CD4-positive, alpha-beta T cell (primary cell): Measurements from ENCODE around the gene CD24. TPM values are rescaled to one million over a fixed set of nuclear protein-coding genes. Genes with fewer than 3 reads are reported as not detected.

ENCODE experiments used
- ATAC-seq: fragments of 200-7000 bp; cut with Tn5 transposase; one replicate; pipeline ENCODE4 v1.10.0; 2022; ENCODE audit warnings: mild to moderate bottlenecking; ENCODE audit not compliant: poor library complexity
- CTCF ChIA-PET: fragments of 350-600 bp; sonication (Branson Sonifier 250); formaldehyde crosslinking; loops from one replicate; lab custom pipeline; 2021; ENCODE audit warnings: antibody characterized with exemption, inconsistent platforms; lab: Charles Lee
- POLR2A ChIA-PET: fragments of 350-600 bp; sonication (Branson Sonifier 250); formaldehyde crosslinking; loops from one replicate; lab custom pipeline; 2021; ENCODE audit warnings: antibody characterized with exemption, inconsistent platforms; lab: Charles Lee
- DNase-seq, 14 experiments: peaks; one replicate each; pipeline ENCODE4 v3.0.0-alpha.2; 2013 to 2020; ENCODE audit warnings: mixed read lengths in 2 of 14
- H3K27ac ChIP-seq, 2 donors: one replicate each; pipeline versions ENCODE4 v1.5.1 to v1.7.0; 2013; ENCODE audit warnings: low read length in 2 of 2, low read depth in 1 of 2, mild to moderate bottlenecking in 1 of 2
- H3K27me3 ChIP-seq, 2 experiments: 1 replicate in 1 of 2; 2 replicates in 1 of 2; pipeline versions ENCODE4 v1.6.1 to v1.7.0; 2013; ENCODE audit warnings: low read length in 2 of 2, control low read depth in 1 of 2, mild to moderate bottlenecking in 1 of 2, moderate library complexity in 1 of 2; ENCODE audit not compliant: insufficient read depth in 2 of 2, control insufficient read depth in 1 of 2
- H3K36me3 ChIP-seq: one replicate; pipeline ENCODE4 v1.6.1; 2013; ENCODE audit warnings: low read length, control low read depth; ENCODE audit not compliant: insufficient read depth
- H3K4me1 ChIP-seq: one replicate; pipeline ENCODE4 v1.6.1; 2013; ENCODE audit warnings: low read length, control low read depth; ENCODE audit not compliant: insufficient read depth
- H3K4me3 ChIP-seq: one replicate; pipeline ENCODE4 v1.5.1; 2013; ENCODE audit warnings: mild to moderate bottlenecking, low read length, moderate library complexity
- H3K9me3 ChIP-seq, 2 experiments: 1 replicate in 1 of 2; 2 replicates in 1 of 2; pipeline versions ENCODE4 v1.6.1 to v1.7.0; 2013; ENCODE audit warnings: low read length in 2 of 2, mild to moderate bottlenecking in 2 of 2, control low read depth in 1 of 2, moderate library complexity in 1 of 2; ENCODE audit not compliant: control insufficient read depth in 1 of 2, insufficient read depth in 1 of 2
- H3K27ac Mint-ChIP-seq: one replicate; pipeline ENCODE4 v1.8.0; 2020; ENCODE audit warnings: mixed read lengths
- H3K27me3 Mint-ChIP-seq: one replicate; pipeline ENCODE4 v1.8.0; 2021; ENCODE audit warnings: mixed read lengths
- H3K36me3 Mint-ChIP-seq: one replicate; pipeline ENCODE4 v1.8.0; 2021; ENCODE audit warnings: low read depth, mixed read lengths
- H3K4me1 Mint-ChIP-seq: one replicate; pipeline ENCODE4 v1.8.0; 2021; ENCODE audit warnings: low read depth, mixed read lengths
- H3K4me3 Mint-ChIP-seq: one replicate; pipeline ENCODE4 v1.8.0; 2020; ENCODE audit warnings: mild to moderate bottlenecking, mixed read lengths
- H3K9me3 Mint-ChIP-seq: one replicate; pipeline ENCODE4 v1.8.0; 2020; ENCODE audit warnings: mixed read lengths
- CTCF ChIP-seq: fragments of 200-600 bp; IDR thresholded peaks from one replicate; pipeline ENCODE4 v1.8.0; 2022; ENCODE audit warnings: antibody characterized with exemption, mild to moderate bottlenecking
- intact Hi-C, 2 experiments: fragments of 100-400 bp; cut with DNase I in 1 of 2; cut with micrococcal nuclease in 1 of 2; formaldehyde crosslinking; loops; one replicate each; pipeline versions ENCODE4 v1.15.1 to v1.9.0; 2023 to 2025; cut with DNase I, micrococcal nuclease
- total RNA-seq, 174 experiments: library from RNA in 2 of 174; stranded (reverse) in 2 of 174; gene quantifications; one replicate each; pipeline ENCODE4 v1.2.3 and lab custom pipeline; 2021 to 2026

The CD24 gene
- total RNA-seq, 2 experiments from 2014 or later: not detected

GRCh38 chr6:106967936-106968555 lies 6.5 kb downstream of the CD24 start:
- H3K36me3 ChIP-seq: no peaks in the 10 kb centered on the region
- peaks cover 0 to under 1% of the 10 kb centered on the region in 2 experiments for H3K9me3 ChIP-seq
- CTCF ChIA-PET: no interaction called here
- H3K9me3 Mint-ChIP-seq: no peaks in the 10 kb centered on the region
- POLR2A ChIA-PET: no interaction called here
- H3K36me3 Mint-ChIP-seq: no peaks in the 10 kb centered on the region
- no peaks in the 10 kb centered on the region for H3K4me1 Mint-ChIP-seq
- no peak for ATAC-seq
- H3K27ac Mint-ChIP-seq: no peak overlapping the region
- no peak for TF ChIP-seq CTCF
- no peak overlapping the region for H3K4me3 ChIP-seq
- no peak overlapping the region for H3K27ac ChIP-seq
- DNase-seq: no peak
- H3K4me1 ChIP-seq: no peaks in the 10 kb centered on the region
- peaks cover 56% of the 10 kb centered on the region for H3K27me3 Mint-ChIP-seq
- H3K27me3 ChIP-seq: peaks cover 13 to 25% of the 10 kb centered on the region in 2 experiments
- H3K4me3 Mint-ChIP-seq: no peak overlapping the region
- intact Hi-C loops: no loop called here

GRCh38 chr6:106966671-106967640 lies 7.6 kb downstream of the CD24 start:
- H3K27me3 Mint-ChIP-seq: peaks cover 45% of the 10 kb centered on the region
- H3K9me3 Mint-ChIP-seq: no peaks in the 10 kb centered on the region
- intact Hi-C loops: no loop called here

DNA sequence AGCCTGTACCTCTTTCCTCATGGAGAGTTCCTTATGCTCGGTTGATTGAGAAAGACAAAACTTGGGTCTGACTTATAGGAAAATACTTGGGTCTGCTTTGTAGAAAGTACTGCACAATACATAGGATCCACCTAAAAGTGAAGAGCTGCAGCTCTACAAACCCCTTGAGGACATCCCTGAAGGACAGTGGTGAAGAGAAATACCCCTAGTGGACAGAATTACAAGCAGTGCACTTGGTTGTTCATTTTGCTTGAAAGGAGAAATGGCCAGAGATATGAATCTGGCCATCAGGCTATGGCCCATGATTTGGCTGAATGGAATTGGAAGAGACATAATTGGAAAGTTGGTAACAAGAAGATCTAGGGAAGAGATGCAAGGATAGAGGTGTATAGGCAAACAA lies 8.3 kb downstream of the CD24 start:
- no peak for TF ChIP-seq CTCF
- ChIA-PET POLR2A (no interaction called here), CTCF (no interaction called here)
- Mint-ChIP-seq H3K36me3 (no peaks in the 10 kb centered on the region), H3K9me3 (no peaks in the 10 kb centered on the region), H3K27ac (no peak overlapping the region), H3K4me1 (no peaks in the 10 kb centered on the region), H3K4me3 (no peak overlapping the region), H3K27me3 (peaks cover 44% of the 10 kb centered on the region)
- peaks cover 10 to 11% of the 10 kb centered on the region in 2 experiments for H3K27me3 ChIP-seq
- DNase-seq (no peak), ATAC-seq (no peak)
- H3K4me1 ChIP-seq: no peaks in the 10 kb centered on the region
- no peak overlapping the region for H3K4me3 ChIP-seq
- H3K27ac ChIP-seq: no peak overlapping the region
- intact Hi-C loops: no loop called here
- no peaks in the 10 kb centered on the region for H3K9me3 ChIP-seq
- H3K36me3 ChIP-seq: no peaks in the 10 kb centered on the region

More at GRCh38 chr6:106966671-106967640, 7.6 kb downstream of the CD24 start:
- H3K9me3 ChIP-seq: no peaks in the 10 kb centered on the region
- H3K27ac ChIP-seq: no peak overlapping the region
- H3K36me3 Mint-ChIP-seq: no peaks in the 10 kb centered on the region
- POLR2A ChIA-PET: no interaction called here
- H3K27ac Mint-ChIP-seq: no peak overlapping the region
- H3K27me3 ChIP-seq: peaks cover 11 to 14% of the 10 kb centered on the region in 2 experiments
- no peak overlapping the region for H3K4me3 Mint-ChIP-seq
- TF ChIP-seq CTCF: no peak
- CTCF ChIA-PET: no interaction called here
- DNase-seq: no peak
- H3K4me1 Mint-ChIP-seq: no peaks in the 10 kb centered on the region
- H3K4me1 ChIP-seq: no peaks in the 10 kb centered on the region
- no peak for ATAC-seq
- H3K36me3 ChIP-seq: no peaks in the 10 kb centered on the region
- H3K4me3 ChIP-seq: no peak overlapping the region
